HG02623 (cell line): ENCODE measurements around the gene IPO8.
"Not testable (repeated sequence)": the region's sequence is repeated elsewhere in the genome, so short reads cannot be mapped to it uniquely, and the experiment has no call there.

Experiments
- ATAC-seq: cut with Tn5 transposase; IDR thresholded peaks from one replicate; pipeline ENCODE4 v1.9.1; 2021; ENCODE audit warnings: moderate library complexity; ENCODE audit not compliant: unreplicated experiment

Gene IPO8

DNA sequence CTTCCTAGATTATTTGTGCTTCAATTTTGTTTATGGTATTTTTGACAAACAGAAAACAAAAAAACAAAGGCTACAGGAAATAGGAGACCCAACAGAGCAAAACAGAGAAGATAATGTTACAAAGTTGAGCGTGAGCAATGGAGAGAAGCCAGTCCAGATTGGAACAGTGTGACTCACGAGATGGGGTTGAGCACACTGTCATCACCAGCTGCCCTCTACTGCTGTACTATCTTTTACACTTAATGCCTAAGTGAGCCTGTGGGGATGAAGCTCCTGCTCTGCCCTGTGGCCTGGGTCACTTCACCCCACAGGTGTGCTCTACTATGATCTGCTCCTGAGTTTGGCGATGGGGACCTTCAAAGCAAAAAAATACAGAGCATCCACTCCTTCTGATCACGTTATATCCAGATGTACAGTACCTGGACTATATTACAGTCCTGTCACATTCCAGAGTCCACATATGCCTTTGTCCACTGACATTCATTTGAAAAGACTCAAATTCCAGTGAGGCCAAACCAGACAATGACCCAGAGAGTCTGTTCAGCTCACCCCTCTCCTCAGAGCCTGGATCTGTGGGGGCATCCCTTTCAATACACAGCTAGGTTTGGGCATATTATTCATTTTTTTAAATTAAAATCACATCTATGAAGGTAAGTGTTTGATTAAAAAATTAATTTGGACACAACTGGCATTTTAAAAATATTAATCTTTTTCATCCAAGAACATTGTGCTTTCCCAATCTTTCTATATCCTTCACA, 4.4 kb downstream of the IPO8 start:
- no peak for ATAC-seq

DNA sequence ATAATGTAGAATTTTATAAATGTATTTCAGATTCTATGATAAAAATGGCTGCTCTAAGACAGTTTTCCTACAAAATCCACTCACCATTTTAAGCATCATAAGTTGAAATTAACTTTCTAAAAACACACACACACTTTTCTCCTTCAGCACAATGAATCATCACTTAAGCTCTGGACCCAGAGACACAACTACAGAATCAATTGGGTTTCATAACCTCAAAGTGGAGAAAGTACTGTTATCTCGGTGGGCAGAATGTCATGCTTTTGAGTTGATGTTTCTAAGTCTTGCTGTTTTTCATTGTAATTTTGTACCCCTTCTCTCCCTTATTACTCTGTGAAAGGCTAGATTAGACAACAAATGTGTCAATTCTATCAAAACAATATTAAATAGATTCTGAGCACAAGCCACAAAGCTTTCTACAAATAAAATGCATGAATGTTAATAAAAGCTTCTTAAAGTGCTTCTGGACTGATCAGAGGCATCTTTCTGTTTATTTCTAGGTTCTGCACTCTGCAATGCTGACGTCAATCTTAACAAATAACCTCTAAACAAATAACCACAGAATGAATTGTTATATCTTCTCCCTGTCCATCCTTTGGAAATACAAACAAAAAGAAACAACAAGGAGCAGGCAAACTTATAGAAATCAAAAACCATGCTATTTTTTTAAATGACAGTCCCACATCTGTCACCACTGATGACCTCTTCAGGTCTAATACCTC, 8.2 kb downstream of the IPO8 start:
- ATAC-seq: no peak

DNA sequence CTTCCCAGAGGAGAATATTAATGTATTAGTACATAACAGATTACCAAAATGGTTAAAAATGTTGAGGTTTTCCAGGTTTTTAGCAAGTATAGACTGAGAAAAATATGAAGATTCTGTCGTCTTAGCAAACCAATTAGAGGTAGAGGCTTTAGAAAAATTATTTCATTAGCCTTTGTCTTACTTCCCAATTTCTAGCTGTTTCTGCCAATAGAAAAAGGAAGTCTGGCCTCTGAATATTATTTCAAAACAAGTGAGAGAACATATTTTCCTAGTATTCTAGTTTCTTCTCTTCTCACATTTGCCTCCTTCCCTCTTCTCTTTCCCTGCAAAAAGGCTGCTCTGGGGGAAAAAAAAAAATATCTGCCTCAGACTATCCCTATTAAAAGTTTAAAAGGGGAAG, 16.4 kb downstream of the IPO8 start:
- no peak for ATAC-seq

DNA sequence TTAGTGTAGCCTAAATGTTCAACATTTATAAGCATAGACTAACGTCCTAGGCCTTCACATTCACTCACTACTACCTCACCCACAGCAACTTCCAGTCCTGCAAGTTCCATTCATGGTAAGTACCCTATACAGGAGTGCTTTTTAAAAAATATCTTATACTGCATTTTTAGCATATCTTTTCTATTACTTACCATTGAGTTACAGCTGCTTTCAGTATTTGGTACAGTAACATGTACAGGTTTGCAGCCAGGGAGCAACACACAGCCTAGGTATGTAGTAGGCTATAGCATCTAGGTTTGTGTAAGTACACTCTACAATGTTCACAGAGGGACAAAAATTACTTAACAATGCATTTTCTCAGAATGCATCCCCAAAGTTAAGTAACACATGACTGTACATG, 17.4 kb downstream of the IPO8 start:
- ATAC-seq: no peak

DNA sequence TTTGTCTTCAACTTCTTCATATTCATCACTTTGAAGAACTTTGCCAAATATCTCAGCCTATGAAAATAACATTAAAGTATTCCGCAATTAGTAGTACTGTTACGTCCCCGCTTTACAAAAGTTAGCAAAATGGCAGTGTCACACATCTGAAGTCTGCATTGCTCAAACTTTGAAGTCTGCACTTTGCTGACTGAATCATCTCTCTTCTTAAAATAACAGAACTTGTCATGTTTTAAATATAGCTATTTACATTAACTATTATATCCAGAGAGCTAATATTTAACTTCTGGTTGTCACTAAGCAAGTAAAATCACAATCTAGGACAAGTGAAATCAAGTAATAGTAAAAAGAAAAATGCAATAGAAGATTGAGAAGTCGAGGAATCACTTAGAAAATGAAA, 34.5 kb downstream of the IPO8 start:
- no peak for ATAC-seq

DNA sequence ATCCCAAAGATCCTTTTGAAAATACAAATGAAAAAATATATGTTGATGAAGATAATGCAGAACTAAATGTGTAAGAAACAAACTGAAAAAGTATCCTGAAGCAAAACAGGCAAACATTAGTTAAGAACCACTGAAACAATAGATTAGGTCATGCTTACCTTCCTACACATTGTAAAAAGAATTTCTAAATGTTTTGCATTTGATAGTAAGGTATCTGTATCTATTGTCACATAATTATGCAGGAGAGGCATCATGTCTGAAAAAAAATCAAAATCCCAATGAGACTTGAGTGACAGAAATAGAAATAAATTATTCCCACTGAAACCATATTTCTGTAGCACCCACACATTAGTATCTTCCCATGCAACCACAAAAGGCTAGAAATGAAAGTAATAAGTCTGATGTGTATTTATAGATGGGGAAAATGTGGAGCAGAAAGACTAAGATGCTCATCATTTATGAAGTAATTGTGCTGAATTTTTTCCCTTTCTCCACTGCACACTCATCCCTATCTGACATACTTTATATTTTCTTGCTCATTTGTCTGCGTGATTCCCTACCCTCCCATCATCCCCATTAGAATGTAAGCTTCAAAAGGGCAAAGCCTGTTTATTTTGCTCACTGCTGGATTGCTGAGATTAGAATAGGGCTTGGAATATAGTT, 43.5 kb downstream of the IPO8 start:
- ATAC-seq: no peak

DNA sequence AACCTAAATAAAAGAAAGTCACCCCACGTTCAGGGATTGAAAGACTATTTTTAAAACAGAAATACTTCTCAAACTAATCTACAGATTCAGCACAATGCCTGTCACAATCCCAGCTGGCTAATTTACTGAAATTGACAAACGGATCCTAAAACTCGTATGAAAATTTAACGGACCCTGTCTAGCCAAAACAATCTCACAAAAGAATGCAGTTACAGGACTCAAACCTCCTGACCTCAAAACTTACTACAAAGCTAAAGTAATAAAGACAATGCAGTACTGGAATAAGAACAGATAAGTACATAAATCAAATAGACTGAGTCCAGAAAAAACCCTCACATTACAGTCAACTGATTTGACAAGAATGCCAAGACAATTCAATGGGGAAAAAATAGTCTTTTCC, 48.8 kb downstream of the IPO8 start:
- no peak for ATAC-seq

DNA sequence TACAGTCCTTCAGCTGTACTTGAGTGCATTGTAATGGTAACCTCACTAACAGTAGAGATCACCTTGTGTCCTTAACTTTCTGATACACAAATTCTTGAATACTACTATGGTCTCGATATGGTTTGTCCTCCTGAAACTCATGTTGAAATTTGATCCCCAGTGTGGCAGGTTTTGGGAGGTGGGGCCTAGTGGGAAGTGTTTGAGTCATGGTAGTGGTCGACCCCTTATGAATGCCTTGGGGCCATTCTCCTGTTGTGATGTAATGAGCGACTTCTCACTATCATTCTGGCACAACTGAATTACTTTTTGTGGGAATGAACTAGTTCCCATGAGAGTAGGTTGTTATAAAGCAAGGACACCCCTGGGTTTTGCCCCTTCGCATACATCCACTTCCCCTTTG, 52.3 kb downstream of the IPO8 start:
- ATAC-seq: no peak

DNA sequence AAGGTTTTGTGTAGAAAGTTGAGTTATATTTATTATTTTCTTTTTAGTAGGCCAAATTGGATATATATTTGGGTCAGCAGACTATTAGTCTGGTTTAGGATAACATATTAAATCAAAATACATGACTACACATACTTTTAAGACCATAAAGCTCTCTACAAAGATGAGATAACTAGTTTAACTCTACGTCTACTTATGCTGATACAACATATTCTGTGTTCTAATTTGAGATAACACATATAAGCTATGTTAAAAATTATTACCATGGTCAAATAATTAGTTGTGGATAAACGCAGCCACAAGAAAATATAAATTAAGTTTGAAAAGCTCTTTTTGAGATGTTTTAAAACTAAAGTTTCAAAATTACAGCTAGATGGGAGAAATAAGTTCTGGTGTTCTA, 55.3 kb downstream of the IPO8 start:
- no peak for ATAC-seq

DNA sequence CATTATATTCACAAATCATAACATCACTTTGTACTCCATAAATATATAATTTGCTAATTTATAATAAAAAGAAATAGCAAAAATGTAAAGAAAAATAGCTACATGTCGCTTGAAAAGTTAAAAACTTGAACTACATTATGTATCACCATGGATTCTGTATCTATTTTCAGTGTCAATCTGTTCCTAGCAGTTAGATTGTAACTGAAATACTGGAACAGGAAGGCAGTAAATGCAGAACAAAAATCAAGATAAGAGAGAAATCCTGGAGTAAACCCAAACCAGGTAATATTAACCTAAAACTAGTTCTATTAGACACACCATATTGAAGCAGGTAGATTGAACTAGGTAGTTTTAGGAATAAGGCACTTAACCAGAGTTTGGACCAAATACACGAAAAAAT, 60.3 kb downstream of the IPO8 start:
- ATAC-seq: no peak

DNA sequence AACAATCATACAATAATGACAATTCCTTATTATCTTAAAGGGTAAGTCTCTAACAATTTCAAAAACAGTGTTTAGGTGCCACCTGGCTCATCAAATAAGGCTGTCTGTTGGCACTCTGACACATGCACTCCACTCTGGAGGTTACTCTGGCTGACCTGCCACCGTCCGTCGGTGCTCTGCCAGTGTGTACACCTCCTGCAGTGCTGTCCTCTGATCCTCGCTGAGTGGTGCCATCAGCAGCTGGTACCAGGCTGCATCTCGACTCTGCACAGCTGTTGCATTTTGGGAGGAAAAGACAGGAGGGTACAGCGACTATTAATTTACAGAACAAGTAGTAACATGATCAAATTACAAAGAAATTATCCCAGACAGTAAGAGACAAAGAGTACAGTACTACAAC, 63.9 kb downstream of the IPO8 start:
- no peak for ATAC-seq

DNA sequence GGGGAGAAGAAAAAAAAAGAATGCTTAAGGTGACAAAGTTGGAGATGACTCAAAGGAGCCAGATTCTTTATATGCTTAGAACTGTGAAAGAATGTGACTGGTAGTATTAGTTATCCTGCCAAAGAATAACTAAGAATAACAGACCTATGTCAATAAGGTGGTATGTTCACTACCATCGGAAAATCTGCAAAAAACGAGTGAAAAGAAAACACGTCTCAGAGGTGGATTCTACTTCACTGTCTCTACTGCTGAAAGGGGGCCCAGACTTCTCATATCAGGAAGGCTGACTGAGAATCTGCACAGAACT, 64.7 kb downstream of the IPO8 start:
- no peak for ATAC-seq

DNA sequence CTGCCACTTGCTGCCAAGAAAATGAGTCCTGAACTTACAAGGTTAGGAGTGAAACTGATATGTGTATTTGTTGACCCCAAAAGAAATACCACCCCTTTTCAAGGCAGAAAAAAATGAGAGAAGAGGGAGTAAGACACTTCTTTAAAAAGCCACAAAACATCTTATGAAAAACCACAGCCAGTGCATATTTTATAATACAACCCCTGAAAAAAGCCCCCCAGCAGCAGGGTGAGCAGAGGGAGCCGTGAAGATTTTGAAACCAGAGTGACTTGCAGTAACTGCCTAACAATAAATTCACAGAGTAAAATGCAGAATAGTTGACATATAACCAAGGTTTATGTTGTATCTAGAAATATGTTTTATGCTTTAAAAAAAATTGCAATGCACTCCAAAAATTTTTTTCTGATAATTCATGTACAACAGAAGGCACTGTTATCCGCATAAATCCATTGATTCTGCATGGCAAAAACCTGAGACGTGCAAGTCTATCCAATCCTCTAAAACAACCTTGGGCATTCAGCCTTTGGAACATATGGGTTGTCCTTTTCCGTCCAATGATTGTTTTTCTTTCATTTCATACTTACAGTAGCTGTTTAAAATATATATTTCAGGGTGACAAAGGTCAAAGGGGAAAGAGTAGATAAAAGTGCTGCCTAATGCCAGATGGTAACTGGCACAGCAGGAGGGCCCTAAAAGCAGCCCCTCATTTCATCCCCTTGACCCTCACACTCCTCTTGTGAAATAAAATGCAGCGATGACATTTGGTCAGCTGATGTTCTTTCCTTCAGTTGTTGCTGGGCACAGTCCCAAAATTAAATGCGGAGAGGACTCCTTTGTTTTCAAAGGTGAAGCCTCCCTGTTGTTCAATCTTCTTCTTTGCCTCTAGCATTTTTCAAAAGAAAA, 65.3 kb downstream of the IPO8 start:
- no peak for ATAC-seq

DNA sequence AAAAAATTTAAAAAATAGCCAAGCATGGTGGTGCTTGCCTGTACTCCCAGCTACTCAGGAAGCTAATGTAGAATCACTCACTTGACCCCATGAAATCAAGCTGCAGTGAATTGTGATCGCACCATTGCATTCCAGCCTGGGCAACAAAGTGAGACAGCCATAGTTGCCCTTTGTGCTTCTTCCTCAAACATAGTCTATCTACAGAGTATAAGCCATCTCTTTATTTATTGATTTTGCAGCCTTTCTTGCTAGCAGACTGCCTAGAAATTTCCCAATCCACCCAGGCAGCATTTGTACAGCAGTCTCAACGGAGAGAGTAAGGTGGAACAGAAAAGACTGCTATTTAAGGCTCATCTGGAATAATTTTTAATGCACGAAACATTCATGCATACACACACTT, 68.8 kb downstream of the IPO8 start:
- no peak for ATAC-seq

DNA sequence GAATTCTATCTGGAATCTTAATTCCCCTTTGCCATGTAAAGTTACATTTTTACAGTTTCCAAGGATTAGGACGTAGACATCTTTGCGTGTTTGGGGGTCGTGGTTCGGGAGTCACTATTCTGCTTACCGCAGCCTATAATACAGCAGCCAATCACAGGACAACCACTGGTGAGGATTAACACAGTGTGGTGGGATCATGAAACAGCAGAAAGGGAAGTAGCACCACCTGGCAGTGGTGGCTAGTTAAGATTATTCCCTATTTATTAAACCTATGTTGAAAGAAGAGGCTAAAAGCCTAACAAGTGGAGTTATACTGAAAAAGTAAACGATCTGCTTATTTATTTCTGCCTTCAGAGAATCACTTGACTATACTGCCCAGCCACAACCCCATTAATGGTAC, 71.7 kb downstream of the IPO8 start:
- ATAC-seq: no peak

DNA sequence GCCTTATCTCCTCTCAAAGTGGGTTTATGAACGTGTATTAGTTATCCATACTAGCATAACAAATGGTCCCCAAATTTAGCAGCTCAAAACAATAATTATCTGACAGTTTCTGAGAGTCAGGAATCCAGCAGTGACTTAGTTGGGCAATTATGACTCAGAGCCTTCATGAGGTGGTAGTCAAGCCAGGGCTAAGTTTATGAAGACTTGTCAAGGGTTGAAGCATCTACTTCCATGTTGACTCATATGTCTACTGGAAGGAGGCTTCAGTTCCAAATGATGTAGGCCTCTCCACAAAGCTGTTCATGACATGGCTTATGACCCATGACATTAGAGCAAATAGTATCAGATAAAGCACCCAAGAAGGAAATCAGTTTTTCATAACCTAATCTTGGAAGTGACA, 73.2 kb downstream of the IPO8 start:
- peak; percentile 88 for ATAC-seq

DNA sequence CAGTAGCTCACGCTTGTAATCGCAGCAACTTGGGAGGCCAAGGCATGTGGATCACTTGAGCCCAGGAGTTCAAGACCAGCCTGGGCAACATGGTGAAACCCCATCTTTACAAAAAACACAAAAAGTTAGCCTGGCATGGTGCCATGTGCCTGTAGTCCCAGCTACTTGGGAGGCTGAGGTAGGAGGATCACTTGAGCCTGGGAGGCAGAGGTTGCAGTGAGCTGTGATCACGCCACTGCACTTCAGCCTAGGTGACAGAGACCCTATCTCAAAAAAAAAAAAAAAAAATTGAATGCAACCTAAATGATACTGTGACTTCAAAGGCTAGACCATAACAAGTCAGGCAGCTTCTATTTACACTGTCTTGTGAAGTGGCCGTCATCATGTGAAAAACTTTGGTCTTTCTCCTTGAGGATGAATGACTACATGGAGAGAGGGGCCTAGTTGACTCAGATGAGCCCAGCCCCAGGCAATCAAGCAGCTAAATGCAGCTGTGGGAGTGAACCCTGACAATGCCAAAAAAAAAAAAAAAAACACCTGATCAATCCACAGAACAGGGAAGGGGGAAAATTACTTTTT, 73.9 kb downstream of the IPO8 start:
- not testable (repeated sequence) for ATAC-seq

DNA sequence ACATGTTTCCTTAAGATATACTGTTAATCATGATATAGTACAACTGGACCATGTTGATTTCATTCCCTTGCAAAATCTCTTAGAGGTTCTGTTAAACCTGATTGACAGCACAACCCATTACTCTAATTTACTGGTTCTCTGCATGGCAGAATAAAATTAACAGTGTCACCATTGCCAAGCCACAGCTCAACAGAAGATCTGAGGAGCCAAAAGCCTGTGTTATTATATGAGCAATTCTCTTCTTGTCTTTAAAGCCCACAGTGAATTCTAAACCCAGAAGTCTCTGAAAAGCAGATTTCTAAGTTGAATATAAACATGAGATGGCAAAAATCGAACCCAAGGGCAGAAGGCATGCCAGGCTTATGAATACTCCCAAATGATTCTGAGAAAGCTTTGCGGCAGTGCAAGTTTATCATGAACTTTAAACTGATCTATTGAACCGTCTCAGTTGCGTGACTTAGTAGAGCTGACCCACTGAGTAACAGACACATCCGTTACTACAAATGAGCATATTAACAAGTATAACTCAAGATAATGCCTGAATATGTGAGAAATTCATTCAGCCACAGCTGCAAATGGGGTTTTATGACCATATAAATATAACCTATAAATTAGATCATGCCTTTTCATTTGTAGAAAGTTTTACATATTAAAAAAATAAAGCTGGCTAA, 78.2 kb downstream of the IPO8 start:
- ATAC-seq: no peak

DNA sequence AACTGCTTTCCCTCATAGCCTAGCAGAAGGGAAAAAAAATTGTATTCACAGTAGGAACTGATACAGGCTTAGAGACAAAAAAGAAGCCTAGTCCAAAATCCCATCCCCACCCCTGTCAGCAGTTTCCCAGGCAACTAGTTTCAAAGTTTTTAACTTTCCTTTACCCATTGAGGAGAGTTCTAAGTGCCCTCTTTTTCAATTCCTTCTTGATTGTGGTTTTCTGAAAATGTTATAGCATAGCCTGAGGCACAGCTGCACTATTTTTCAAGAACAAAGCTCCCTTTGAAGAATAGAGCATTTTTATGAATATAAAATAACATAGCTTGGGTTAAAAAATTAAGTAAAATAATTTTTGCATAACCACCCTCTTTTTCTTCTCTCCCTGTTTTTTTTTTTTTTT, 81.6 kb downstream of the IPO8 start:
- ATAC-seq: no peak

DNA sequence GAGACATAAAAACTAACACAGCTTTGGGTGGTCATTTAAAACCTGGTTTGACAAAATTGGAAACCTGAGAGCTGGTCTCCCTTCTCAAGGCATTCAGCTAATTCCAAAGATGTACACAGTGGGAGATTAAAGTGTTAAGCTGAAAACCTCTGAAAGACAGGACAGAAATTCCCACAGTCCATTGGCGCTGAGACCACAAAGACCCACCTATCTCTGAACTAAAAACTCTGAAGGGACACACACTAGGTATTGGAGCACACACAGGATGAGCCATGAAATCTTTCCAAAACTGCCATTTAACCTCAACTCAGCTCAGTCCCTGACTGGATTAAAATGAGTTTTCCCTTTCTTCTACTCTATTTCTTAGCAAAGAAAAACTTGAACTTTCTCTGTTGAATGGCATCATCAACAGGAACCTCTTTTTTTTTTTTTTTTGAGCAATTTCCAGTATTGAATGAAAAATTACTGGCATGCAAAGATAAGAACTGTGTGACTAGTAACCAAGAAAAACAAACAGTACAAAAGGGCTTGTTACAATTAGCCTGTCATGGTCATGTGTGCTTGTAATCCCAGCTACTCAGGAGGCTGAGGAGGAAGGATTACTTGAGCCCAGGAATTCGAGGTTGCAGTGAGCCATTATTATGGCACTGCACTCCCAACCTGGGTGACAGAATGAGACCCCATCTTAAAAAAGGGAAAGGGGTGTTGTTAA, 82.4 kb downstream of the IPO8 start:
- ATAC-seq: no peak
